Measurements from ENCODE around the gene UBE2G1.

GRCh38 chr17:4317610-4318009 lies 48.9 kb downstream of the UBE2G1 start:
- TF ChIP-seq SP1 (IDR thresholded peaks at IDR 0.05) = no peak
- no peak for TF ChIP-seq SP1 (CRISPR knock-in tag; IDR thresholded peaks at IDR 0.05)
- TF ChIP-seq E2F1 (CRISPR knock-in tag; IDR thresholded peaks at IDR 0.05) = no peak
- no peak for TF ChIP-seq HMGXB4 (CRISPR knock-in tag; IDR thresholded peaks at IDR 0.05; ENCODE audit: borderline replicate concordance in 1 of 2, low read depth in 1 of 2)
- TF ChIP-seq ZNF121 (CRISPR knock-in tag; IDR thresholded peaks at IDR 0.05) = no peak
- TF ChIP-seq SETDB1 (CRISPR knock-in tag; IDR thresholded peaks at IDR 0.05; ENCODE audit: borderline replicate concordance) = no peak
- no peak for TF ChIP-seq ZNF382 (CRISPR knock-in tag; IDR thresholded peaks at IDR 0.05; ENCODE audit: borderline replicate concordance)
- no peak for TF ChIP-seq CTCF (CRISPR knock-in tag; IDR thresholded peaks at IDR 0.05)
- TF ChIP-seq NR2F6 (IDR thresholded peaks at IDR 0.05) = no peak
- TF ChIP-seq NR2F6 (CRISPR knock-in tag; IDR thresholded peaks at IDR 0.05) = no peak
- no peak for TF ChIP-seq ZNF639 (CRISPR knock-in tag; conservative IDR thresholded peaks at IDR 0.05)
- no peak for TF ChIP-seq SNAPC4 (CRISPR knock-in tag; IDR thresholded peaks at IDR 0.05)

Measured in HepG2 (cell line).